HG02588 (cell line): Measurements from ENCODE around the gene PRSS33.

ENCODE experiments used
- ATAC-seq: cut with Tn5 transposase; IDR thresholded peaks from one replicate; pipeline ENCODE4 v1.9.1; 2021; ENCODE audit warnings: mild to moderate bottlenecking, moderate library complexity; ENCODE audit not compliant: unreplicated experiment

PRSS33 gene

GRCh38 chr16:2787406-2787805 is at the start of gene PRSS33:
PRSS33 (minus strand) TSS chr16:2787560; CDS start chr16:2786547, 1,013 bp downstream.
- ATAC-seq: no peak

- ATAC-seq: no peak
Measured at GRCh38 chr16:2836646-2837508, 49.5 kb upstream of the PRSS33 start.

GRCh38 chr16:2835638-2836493 is 48.5 kb upstream of the PRSS33 start:
- ATAC-seq: no peak

- ATAC-seq: no peak
Measured at GRCh38 chr16:2834968-2835367, 47.6 kb upstream of the PRSS33 start.

- no peak for ATAC-seq
Measured at GRCh38 chr16:2833776-2834175, 46.4 kb upstream of the PRSS33 start.

GRCh38 chr16:2831203-2831602 is 43.8 kb upstream of the PRSS33 start:
- no peak for ATAC-seq

GRCh38 chr16:2830355-2830695 is 43.0 kb upstream of the PRSS33 start:
- ATAC-seq: no peak

- no peak for ATAC-seq
Measured at GRCh38 chr16:2829501-2830354, 42.4 kb upstream of the PRSS33 start, which contains the start of gene ZG16B. ZG16B (plus strand) TSS chr16:2830303; CDS start chr16:2830442, 139 bp downstream.

GRCh38 chr16:2828876-2829430 is 41.6 kb upstream of the PRSS33 start:
- ATAC-seq: no peak

GRCh38 chr16:2828521-2828840 is 41.1 kb upstream of the PRSS33 start:
- ATAC-seq: no peak

- no peak for ATAC-seq
Measured at GRCh38 chr16:2827831-2828520, 40.6 kb upstream of the PRSS33 start.

- no peak for ATAC-seq
Measured at GRCh38 chr16:2827374-2827791, 40.0 kb upstream of the PRSS33 start.

GRCh38 chr16:2826591-2827373 is 39.4 kb upstream of the PRSS33 start:
- ATAC-seq: no peak

- no peak for ATAC-seq
Measured at GRCh38 chr16:2825906-2826305, 38.5 kb upstream of the PRSS33 start.

- no peak for ATAC-seq
Measured at GRCh38 chr16:2825049-2825742, 37.8 kb upstream of the PRSS33 start.

- no peak for ATAC-seq
Measured at GRCh38 chr16:2824626-2825025, 37.3 kb upstream of the PRSS33 start.

GRCh38 chr16:2822496-2822895 is 35.1 kb upstream of the PRSS33 start:
- ATAC-seq: no peak

- ATAC-seq: no peak
Measured at GRCh38 chr16:2822158-2822495, 34.8 kb upstream of the PRSS33 start.
